GM18951 (cell line): ENCODE data around the gene RNU6-8.

ENCODE experiments used
- POLR2A ChIP-seq: IDR thresholded peaks from 4 replicates; pipeline ENCODE4 v1.6.1; 2011; ENCODE audit warnings: mild to moderate bottlenecking; ENCODE audit not compliant: insufficient read length, insufficient read depth; ENCODE audit errors: extremely low read depth
- in situ Hi-C: fragments of 300-500 bp; cut with MboI; formaldehyde crosslinking; loops from one replicate; pipeline ENCODE4 v1.12.0; 2022; ENCODE audit warnings: low sequenced_read_pairs, mixed read lengths, inconsistent platforms; ENCODE audit not compliant: unreplicated experiment

RNU6-8 gene

GRCh38 chr14:32201193-32201815 lies 1.8 kb downstream of the RNU6-8 start:
- in situ Hi-C loops, result loop anchor here (10.0 kb wide), 1 partner anchor 127 kb away; the partner anchor contains the start of gene ARHGAP5

GRCh38 chr14:32200368-32201192 lies 2.5 kb downstream of the RNU6-8 start:
- no peak for TF ChIP-seq POLR2A
- in situ Hi-C loops, result loop anchor here (10.0 kb wide), 1 partner anchor 126 kb away; the partner anchor contains the start of gene ARHGAP5

More at GRCh38 chr14:32201193-32201815, 1.8 kb downstream of the RNU6-8 start:
- TF ChIP-seq POLR2A, result peak; percentile 47

- no peak for TF ChIP-seq POLR2A
- in situ Hi-C loops, result no loop called here
Observed at GRCh38 chr14:32197919-32198318, 5.2 kb downstream of the RNU6-8 start.

- TF ChIP-seq POLR2A, result no peak
- in situ Hi-C loops, result no loop called here
Observed at GRCh38 chr14:32195636-32196035, 7.4 kb downstream of the RNU6-8 start.

- TF ChIP-seq POLR2A, result no peak
- in situ Hi-C loops, result no loop called here
Observed at GRCh38 chr14:32193532-32193931, 9.5 kb downstream of the RNU6-8 start.

GRCh38 chr14:32192712-32193373 lies 10.2 kb downstream of the RNU6-8 start:
- TF ChIP-seq POLR2A, result no peak

GRCh38 chr14:32190673-32191072 lies 12.4 kb downstream of the RNU6-8 start:
- TF ChIP-seq POLR2A, result no peak
- in situ Hi-C loops, result no loop called here

More at GRCh38 chr14:32192712-32193373, 10.2 kb downstream of the RNU6-8 start:
- in situ Hi-C loops, result no loop called here

GRCh38 chr14:32189811-32190210 lies 13.3 kb downstream of the RNU6-8 start:
- in situ Hi-C loops, result no loop called here
- TF ChIP-seq POLR2A, result no peak

- no peak for TF ChIP-seq POLR2A
- in situ Hi-C loops, result no loop called here
Observed at GRCh38 chr14:32186248-32186647, 16.8 kb downstream of the RNU6-8 start.

- no peak for TF ChIP-seq POLR2A
- in situ Hi-C loops, result no loop called here
Observed at GRCh38 chr14:32185097-32185496, 18.0 kb downstream of the RNU6-8 start.

GRCh38 chr14:32183151-32184058 lies 19.7 kb downstream of the RNU6-8 start:
- in situ Hi-C loops, result no loop called here
- TF ChIP-seq POLR2A, result no peak

GRCh38 chr14:32171469-32171868 lies 31.6 kb downstream of the RNU6-8 start:
- in situ Hi-C loops, result no loop called here
- TF ChIP-seq POLR2A, result no peak

GRCh38 chr14:32169191-32169590 lies 33.9 kb downstream of the RNU6-8 start:
- TF ChIP-seq POLR2A, result no peak
- in situ Hi-C loops, result no loop called here

GRCh38 chr14:32167907-32168306 lies 35.2 kb downstream of the RNU6-8 start:
- TF ChIP-seq POLR2A, result no peak
- in situ Hi-C loops, result no loop called here
